Measurements from ENCODE around the gene FMO5. TPM values are rescaled to one million over a fixed set of nuclear protein-coding genes. Genes with fewer than 3 reads are reported as not detected.

Gene FMO5
- total RNA-seq, 1 donor = 3.6 TPM

DNA sequence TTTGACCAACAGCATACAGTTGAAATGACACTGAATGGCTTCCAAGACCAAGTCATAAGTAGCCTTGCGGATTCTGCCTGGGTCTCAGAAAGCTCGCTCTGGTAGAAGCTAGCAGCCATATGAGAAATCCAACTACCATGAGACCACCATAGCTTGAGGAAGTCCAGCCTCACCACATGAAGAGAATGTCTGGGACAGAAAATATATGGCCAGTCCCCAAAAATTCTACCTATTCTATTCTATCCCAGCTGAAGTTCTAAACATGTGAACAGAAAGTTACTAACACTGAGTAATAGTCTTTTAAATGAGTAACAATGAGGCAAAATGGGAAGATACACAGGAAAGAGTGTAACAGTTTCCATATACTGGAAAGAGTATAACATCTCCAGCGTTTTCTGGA lies 9.0 kb downstream of the FMO5 start:
- Histone ChIP-seq H3K27me3 (ENCODE audit: insufficient read depth, low read length) (no peaks in the 10 kb centered on the region), H4K20me1 (ENCODE audit: insufficient read depth, low read length) (no peaks in the 10 kb centered on the region), H3K4me2 (ENCODE audit: insufficient read depth, low read length) (no peak overlapping the region), H3K36me3 (ENCODE audit: insufficient read depth, low read length) (no peaks in the 10 kb centered on the region), H3K4me1 (ENCODE audit: insufficient read depth, low read length) (no peaks in the 10 kb centered on the region), H3K9me3 (ENCODE audit: low read depth, low read length) (no peaks in the 10 kb centered on the region), H3K27ac (ENCODE audit: low read depth, low read length) (no peak overlapping the region), H3K79me2 (ENCODE audit: insufficient read depth, low read length) (no peaks in the 10 kb centered on the region), H2AFZ (ENCODE audit: low read length) (no peak overlapping the region), H3K4me3 (ENCODE audit: insufficient read depth, low read length) (no peak overlapping the region)
- peak; percentile 58 for DNase-seq (ENCODE audit: insufficient read length, low spot score, missing footprints)
- no peak for TF ChIP-seq CTCF (IDR thresholded peaks at IDR 0.05; ENCODE audit: extremely low read depth, low read depth, low read length)

DNA sequence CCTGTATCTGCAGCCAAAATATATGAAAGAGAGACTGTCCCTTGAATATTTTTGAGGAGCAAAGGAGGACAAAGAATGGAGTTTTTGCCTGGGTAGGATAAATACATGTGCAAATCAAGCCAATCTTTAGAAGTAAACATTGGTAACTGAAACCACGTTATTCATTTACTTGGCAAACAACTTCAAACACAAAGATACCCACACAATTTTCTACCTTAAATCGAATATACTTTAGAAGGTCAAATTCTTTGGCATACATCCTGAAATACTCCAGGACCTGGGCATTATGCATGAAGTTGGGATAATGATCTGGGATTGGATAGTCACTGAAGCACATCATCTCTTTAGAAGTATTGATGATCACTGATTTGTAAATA lies 9.6 kb downstream of the FMO5 start:
- Histone ChIP-seq H3K79me2 (ENCODE audit: insufficient read depth, low read length) (no peaks in the 10 kb centered on the region), H4K20me1 (ENCODE audit: insufficient read depth, low read length) (no peaks in the 10 kb centered on the region), H3K27ac (ENCODE audit: low read depth, low read length) (no peak overlapping the region), H3K4me3 (ENCODE audit: insufficient read depth, low read length) (no peak overlapping the region), H3K4me1 (ENCODE audit: insufficient read depth, low read length) (no peaks in the 10 kb centered on the region), H3K36me3 (ENCODE audit: insufficient read depth, low read length) (no peaks in the 10 kb centered on the region), H3K9me3 (ENCODE audit: low read depth, low read length) (no peaks in the 10 kb centered on the region), H3K4me2 (ENCODE audit: insufficient read depth, low read length) (no peak overlapping the region), H2AFZ (ENCODE audit: low read length) (no peak overlapping the region), H3K27me3 (ENCODE audit: insufficient read depth, low read length) (no peaks in the 10 kb centered on the region)
- no peak for TF ChIP-seq CTCF (IDR thresholded peaks at IDR 0.05; ENCODE audit: extremely low read depth, low read depth, low read length)
- no peak for DNase-seq (ENCODE audit: insufficient read length, low spot score, missing footprints)

GRCh38 chr1:147214842-147215539 lies 10.1 kb downstream of the FMO5 start:
- H3K9me3 ChIP-seq (ENCODE audit: low read depth, low read length) = no peaks in the 10 kb centered on the region
- no peak for TF ChIP-seq CTCF (IDR thresholded peaks at IDR 0.05; ENCODE audit: extremely low read depth, low read depth, low read length)
- no peak overlapping the region for H3K4me2 ChIP-seq (ENCODE audit: insufficient read depth, low read length)
- H3K4me3 ChIP-seq (ENCODE audit: insufficient read depth, low read length) = no peak overlapping the region
- DNase-seq (ENCODE audit: insufficient read length, low spot score, missing footprints) = no peak
- H3K27ac ChIP-seq (ENCODE audit: low read depth, low read length) = no peak overlapping the region
- no peaks in the 10 kb centered on the region for H3K27me3 ChIP-seq (ENCODE audit: insufficient read depth, low read length)
- H3K4me1 ChIP-seq (ENCODE audit: insufficient read depth, low read length) = no peaks in the 10 kb centered on the region
- no peaks in the 10 kb centered on the region for H3K79me2 ChIP-seq (ENCODE audit: insufficient read depth, low read length)
- H3K36me3 ChIP-seq (ENCODE audit: insufficient read depth, low read length) = no peaks in the 10 kb centered on the region
- H4K20me1 ChIP-seq (ENCODE audit: insufficient read depth, low read length) = no peaks in the 10 kb centered on the region
- H2AFZ ChIP-seq (ENCODE audit: low read length) = no peak overlapping the region

DNA sequence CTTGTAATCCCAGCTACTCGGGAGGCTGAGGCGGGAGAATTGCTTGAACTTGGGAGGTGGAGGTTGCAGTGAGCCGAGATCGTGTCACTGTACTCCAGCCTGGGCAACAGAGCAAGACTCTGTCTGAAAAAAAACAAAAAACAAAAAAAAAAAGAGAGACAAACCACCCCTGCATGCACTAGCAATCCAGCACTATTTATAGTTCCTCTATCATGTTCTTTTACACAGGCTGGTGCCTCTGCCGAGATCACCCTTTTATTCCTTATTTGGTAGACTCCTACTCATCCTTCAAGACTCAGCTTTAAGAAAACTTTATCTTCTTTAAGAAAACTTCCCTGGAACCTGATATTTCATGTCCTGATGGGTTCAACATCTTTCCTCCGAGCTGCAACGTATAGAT lies 10.8 kb downstream of the FMO5 start:
- Histone ChIP-seq H3K79me2 (ENCODE audit: insufficient read depth, low read length) (no peaks in the 10 kb centered on the region), H4K20me1 (ENCODE audit: insufficient read depth, low read length) (no peaks in the 10 kb centered on the region), H3K4me1 (ENCODE audit: insufficient read depth, low read length) (no peaks in the 10 kb centered on the region), H3K9me3 (ENCODE audit: low read depth, low read length) (no peaks in the 10 kb centered on the region), H3K4me3 (ENCODE audit: insufficient read depth, low read length) (no peak overlapping the region), H3K27ac (ENCODE audit: low read depth, low read length) (no peak overlapping the region), H3K27me3 (ENCODE audit: insufficient read depth, low read length) (no peaks in the 10 kb centered on the region), H3K4me2 (ENCODE audit: insufficient read depth, low read length) (no peak overlapping the region), H2AFZ (ENCODE audit: low read length) (no peak overlapping the region), H3K36me3 (ENCODE audit: insufficient read depth, low read length) (no peaks in the 10 kb centered on the region)
- no peak for DNase-seq (ENCODE audit: insufficient read length, low spot score, missing footprints)
- TF ChIP-seq CTCF (IDR thresholded peaks at IDR 0.05; ENCODE audit: extremely low read depth, low read depth, low read length) = no peak

Data from osteoblast (primary cell).